WERI-Rb-1 (cell line): Measurements from ENCODE around the gene RELCH.

Experiments used
- DNase-seq: peaks from one replicate; pipeline ENCODE4 v3.0.0-alpha.2; 2020
- H3K27ac ChIP-seq: fragments of 250-450 bp; sonication (Bioruptor Pico); 2 replicates; pipeline ENCODE4 v1.5.1; 2020; ENCODE audit warnings: mild to moderate bottlenecking, moderate library complexity
- H3K27me3 ChIP-seq: fragments of 250-450 bp; sonication (Bioruptor Pico); 2 replicates; pipeline ENCODE4 v1.5.1; 2021; ENCODE audit warnings: mild to moderate bottlenecking, low read depth, moderate library complexity; ENCODE audit not compliant: insufficient read depth, severe bottlenecking
- H3K36me3 ChIP-seq: fragments of 250-450 bp; sonication (Bioruptor Pico); 2 replicates; pipeline ENCODE4 v1.5.1; 2020; ENCODE audit warnings: mild to moderate bottlenecking, moderate library complexity
- H3K4me3 ChIP-seq: 2 replicates; pipeline ENCODE4 v1.5.1; 2011; ENCODE audit warnings: low read depth, mild to moderate bottlenecking, control low read depth, low read length
- H3K9me3 ChIP-seq: fragments of 250-450 bp; sonication (Bioruptor Pico); 2 replicates; pipeline ENCODE4 v1.5.1; 2021; ENCODE audit warnings: mild to moderate bottlenecking, moderate library complexity; ENCODE audit not compliant: severe bottlenecking
- CTCF ChIP-seq: IDR thresholded peaks from 2 replicates; pipeline ENCODE4 v1.5.1; 2011; ENCODE audit warnings: low read depth, mild to moderate bottlenecking, control low read depth, inconsistent platforms, low read length

The RELCH gene

GRCh38 chr18:62336618-62337017, 149.6 kb downstream of the RELCH start:
- TF ChIP-seq CTCF = no peak
- H3K9me3 ChIP-seq = no peaks in the 10 kb centered on the region
- DNase-seq = no peak

GRCh38 chr18:62337336-62337735, 150.3 kb downstream of the RELCH start:
- H3K36me3 ChIP-seq = no peaks in the 10 kb centered on the region
- H3K9me3 ChIP-seq = no peaks in the 10 kb centered on the region
- DNase-seq = no peak
- H3K4me3 ChIP-seq = no peak overlapping the region
- no peak overlapping the region for H3K27ac ChIP-seq
- no peaks in the 10 kb centered on the region for H3K27me3 ChIP-seq
- TF ChIP-seq CTCF = no peak

More at GRCh38 chr18:62336618-62337017, 149.6 kb downstream of the RELCH start:
- Histone ChIP-seq H3K27ac (no peak overlapping the region), H3K27me3 (no peaks in the 10 kb centered on the region), H3K36me3 (no peaks in the 10 kb centered on the region), H3K4me3 (no peak overlapping the region)

- H3K4me3 ChIP-seq = no peak overlapping the region
- no peaks in the 10 kb centered on the region for H3K36me3 ChIP-seq
- TF ChIP-seq CTCF = no peak
- no peak for DNase-seq
- H3K27ac ChIP-seq = no peak overlapping the region
- no peaks in the 10 kb centered on the region for H3K27me3 ChIP-seq
- no peaks in the 10 kb centered on the region for H3K9me3 ChIP-seq
Measured at GRCh38 chr18:62338446-62339105, 151.5 kb downstream of the RELCH start.

GRCh38 chr18:62339106-62339988, 152.3 kb downstream of the RELCH start:
- Histone ChIP-seq H3K36me3 (no peaks in the 10 kb centered on the region), H3K27ac (no peak overlapping the region), H3K9me3 (no peaks in the 10 kb centered on the region), H3K27me3 (no peaks in the 10 kb centered on the region), H3K4me3 (no peak overlapping the region)
- TF ChIP-seq CTCF = no peak
- DNase-seq = no peak

GRCh38 chr18:62340996-62341395, 153.9 kb downstream of the RELCH start:
- TF ChIP-seq CTCF = no peak
- no peak overlapping the region for H3K4me3 ChIP-seq

More at GRCh38 chr18:62340996-62341395, 153.9 kb downstream of the RELCH start:
- H3K27ac ChIP-seq = no peak overlapping the region
- H3K9me3 ChIP-seq = no peaks in the 10 kb centered on the region
- DNase-seq = no peak
- H3K36me3 ChIP-seq = no peaks in the 10 kb centered on the region
- no peaks in the 10 kb centered on the region for H3K27me3 ChIP-seq
